OCI-LY3 (cell line): Measurements from ENCODE around the gene CEP104.
A peak's percentile ranks its signal among the peaks of the same experiment; 100 is the strongest.

Experiments used
- H2AFZ ChIP-seq: fragments of 200-600, 300-600 bp; shearing (Covaris generic); 2 replicates; pipeline ENCODE4 v1.6.0; 2014; ENCODE audit warnings: antibody characterized with exemption, low read depth, low read length
- H3K27ac ChIP-seq: fragments of 200-600, 300-600 bp; sonication (generic); 2 replicates; pipeline ENCODE4 v1.5.1; 2014; ENCODE audit warnings: mild to moderate bottlenecking, low read length, moderate library complexity, mixed read lengths
- H3K27me3 ChIP-seq: fragments of 200-600, 300-600 bp; sonication (generic); 2 replicates; pipeline ENCODE4 v1.6.1; 2014; ENCODE audit warnings: low read depth, low read length, mixed read lengths
- H3K36me3 ChIP-seq: fragments of 200-600, 300-600 bp; sonication (generic); replicated peaks from 2 replicates; pipeline ENCODE3; 2014; ENCODE audit warnings: low read depth, low read length, mixed read lengths
- H3K4me1 ChIP-seq: fragments of 300-600, 200-600 bp; sonication (generic); 2 replicates; pipeline ENCODE4 v1.6.1; 2014; ENCODE audit warnings: low read length, mixed read lengths
- H3K4me2 ChIP-seq: fragments of 200-600, 300-600 bp; sonication (generic); 2 replicates; pipeline ENCODE4 v1.6.1; 2014; ENCODE audit warnings: low read length, mixed read lengths
- H3K4me3 ChIP-seq: fragments of 300-600, 200-600 bp; sonication (generic); 2 replicates; pipeline ENCODE4 v1.5.1; 2014; ENCODE audit warnings: antibody characterized with exemption, mild to moderate bottlenecking, low read length, moderate library complexity
- H3K79me2 ChIP-seq: fragments of 300-600, 200-600 bp; shearing (Covaris generic); 2 replicates; pipeline ENCODE4 v1.6.1; 2014; ENCODE audit warnings: mild to moderate bottlenecking, low read length, mixed read lengths
- H3K9ac ChIP-seq: fragments of 300-600, 200-600 bp; shearing (Covaris generic); 2 replicates; pipeline ENCODE4 v1.6.0; 2014; ENCODE audit warnings: mild to moderate bottlenecking, low read length, moderate library complexity
- H3K9me3 ChIP-seq: fragments of 200-600, 300-600 bp; shearing (Covaris generic); 2 replicates; pipeline ENCODE4 v1.6.1; 2014; ENCODE audit warnings: low read length, mixed read lengths; ENCODE audit not compliant: insufficient read depth
- H4K20me1 ChIP-seq: fragments of 200-600, 300-600 bp; sonication (generic); 2 replicates; pipeline ENCODE4 v1.6.1; 2016; ENCODE audit warnings: low read length, mixed read lengths; ENCODE audit not compliant: insufficient read depth
- CTCF ChIP-seq: fragments of 200-600, 300-600 bp; sonication (generic); IDR thresholded peaks from 2 replicates; pipeline ENCODE4 v1.5.1; 2014; ENCODE audit warnings: antibody characterized with exemption, low read length, low read depth
- EZH2phosphoT487 ChIP-seq: fragments of 200-600 bp; shearing (Covaris generic); IDR thresholded peaks from 2 replicates; pipeline ENCODE4 v1.6.1; 2018; ENCODE audit warnings: antibody characterized with exemption, mixed run types, low read depth

CEP104 gene

GRCh38 chr1:3898994-3899753 lies 42.2 kb upstream of the CEP104 start:
- peak overlapping the region; percentile 98 for H3K9ac ChIP-seq
- H3K9me3 ChIP-seq: no peaks in the 10 kb centered on the region
- no peak; the same call in 1 of the 2 replicates for TF ChIP-seq CTCF
- peaks cover 9% of the 10 kb centered on the region for H3K4me1 ChIP-seq
- peak overlapping the region; percentile 92 for H3K27ac ChIP-seq
- peaks cover 9% of the 10 kb centered on the region; the same call in 1 of the 2 replicates for H4K20me1 ChIP-seq
- peaks cover 57% of the 10 kb centered on the region for H3K79me2 ChIP-seq
- peak overlapping the region; percentile 93 for H3K4me3 ChIP-seq
- peaks cover 24% of the 10 kb centered on the region for H3K36me3 ChIP-seq
- peak overlapping the region; percentile 61; the same call in 1 of the 2 replicates for H2AFZ ChIP-seq
- no peaks in the 10 kb centered on the region for H3K27me3 ChIP-seq
- peak overlapping the region; percentile 98 for H3K4me2 ChIP-seq

- H3K4me2 ChIP-seq: no peak overlapping the region
- peaks cover 11% of the 10 kb centered on the region for H3K4me1 ChIP-seq
- peak overlapping the region; percentile 93; the same call in 1 of the 2 replicates for H3K4me3 ChIP-seq
- H3K79me2 ChIP-seq: peaks cover 64% of the 10 kb centered on the region
- TF ChIP-seq EZH2phosphoT487: no peak
- TF ChIP-seq CTCF: no peak
- no peak overlapping the region for H3K9ac ChIP-seq
- no peak overlapping the region for H2AFZ ChIP-seq
- peaks cover 9% of the 10 kb centered on the region for H4K20me1 ChIP-seq
- H3K36me3 ChIP-seq: peaks cover 28% of the 10 kb centered on the region
- no peaks in the 10 kb centered on the region for H3K27me3 ChIP-seq
- no peaks in the 10 kb centered on the region for H3K9me3 ChIP-seq
- H3K27ac ChIP-seq: no peak overlapping the region
Observed at GRCh38 chr1:3898475-3898735, 41.4 kb upstream of the CEP104 start.

- H3K79me2 ChIP-seq: peaks cover 72% of the 10 kb centered on the region
- peaks cover 9% of the 10 kb centered on the region for H4K20me1 ChIP-seq
- no peak overlapping the region for H3K27ac ChIP-seq
- H3K9me3 ChIP-seq: no peaks in the 10 kb centered on the region
- H3K4me1 ChIP-seq: peaks cover 17% of the 10 kb centered on the region
- H3K9ac ChIP-seq: no peak overlapping the region
- no peak overlapping the region for H2AFZ ChIP-seq
- TF ChIP-seq EZH2phosphoT487: no peak
- no peak for TF ChIP-seq CTCF
- H3K27me3 ChIP-seq: no peaks in the 10 kb centered on the region
- no peak overlapping the region for H3K4me2 ChIP-seq
- H3K36me3 ChIP-seq: peaks cover 31% of the 10 kb centered on the region
- no peak overlapping the region for H3K4me3 ChIP-seq
Observed at GRCh38 chr1:3896396-3897000, 39.5 kb upstream of the CEP104 start.

- H3K36me3 ChIP-seq: peaks cover 32% of the 10 kb centered on the region
- H3K79me2 ChIP-seq: peaks cover 72% of the 10 kb centered on the region
- H3K9ac ChIP-seq: no peak overlapping the region
Observed at GRCh38 chr1:3895951-3896325, 38.9 kb upstream of the CEP104 start.

More at GRCh38 chr1:3895951-3896325, 38.9 kb upstream of the CEP104 start:
- H3K4me2 ChIP-seq: no peak overlapping the region
- H3K27me3 ChIP-seq: no peaks in the 10 kb centered on the region
- no peak overlapping the region for H3K4me3 ChIP-seq
- no peak for TF ChIP-seq EZH2phosphoT487
- TF ChIP-seq CTCF: no peak
- no peak overlapping the region for H2AFZ ChIP-seq
- H4K20me1 ChIP-seq: peaks cover 9% of the 10 kb centered on the region
- H3K27ac ChIP-seq: no peak overlapping the region
- H3K9me3 ChIP-seq: no peaks in the 10 kb centered on the region
- peaks cover 17% of the 10 kb centered on the region for H3K4me1 ChIP-seq
